B cell (primary cell): ENCODE data around the gene UBR3.

ENCODE experiments used
- CTCF ChIP-seq: fragments of 200-600 bp; IDR thresholded peaks from one replicate; pipeline ENCODE4 v1.8.0; 2022; ENCODE audit warnings: antibody characterized with exemption, mild to moderate bottlenecking
- EZH2 ChIP-seq: IDR thresholded peaks from 2 replicates; pipeline ENCODE4 v1.6.1; 2012; ENCODE audit warnings: borderline replicate concordance, low read depth, mild to moderate bottlenecking, moderate library complexity, low read length; ENCODE audit not compliant: insufficient read depth, poor library complexity, severe bottlenecking

GRCh38 chr2:170047331-170048065, 220.2 kb downstream of the UBR3 start:
- no peak for TF ChIP-seq CTCF
- no peak for TF ChIP-seq EZH2
